HG02798 (cell line): Measurements from ENCODE around the gene RASGRF1.

Source experiments
- ATAC-seq: cut with Tn5 transposase; IDR thresholded peaks from one replicate; pipeline ENCODE4 v1.9.1; 2021; ENCODE audit warnings: mild to moderate bottlenecking; ENCODE audit not compliant: unreplicated experiment, poor library complexity

Gene RASGRF1

DNA sequence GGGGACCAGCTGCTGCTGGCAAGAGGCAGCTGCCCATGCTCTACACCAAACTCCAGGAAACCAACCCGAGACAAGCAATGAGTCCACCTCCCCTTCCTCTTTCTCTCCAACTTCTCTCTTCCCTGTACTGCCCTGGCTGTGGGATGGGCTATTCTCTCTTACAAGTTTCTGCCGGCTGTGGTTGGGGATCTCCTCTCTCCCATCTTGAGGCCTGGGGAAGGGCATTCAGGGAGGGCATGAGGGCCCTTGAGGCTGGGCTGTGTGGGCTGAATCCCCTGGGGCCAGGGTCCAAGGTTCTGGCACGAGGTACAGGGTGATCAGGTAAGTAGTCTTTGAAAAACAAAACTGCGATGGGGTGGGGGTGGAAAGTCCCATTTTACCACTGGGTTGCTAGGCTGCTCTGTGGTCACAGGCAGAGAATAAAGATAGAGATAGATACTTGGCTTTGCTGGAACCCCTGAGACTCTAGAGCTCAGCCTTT lies 113.4 kb downstream of the RASGRF1 start:
- ATAC-seq, result peak; percentile 74

DNA sequence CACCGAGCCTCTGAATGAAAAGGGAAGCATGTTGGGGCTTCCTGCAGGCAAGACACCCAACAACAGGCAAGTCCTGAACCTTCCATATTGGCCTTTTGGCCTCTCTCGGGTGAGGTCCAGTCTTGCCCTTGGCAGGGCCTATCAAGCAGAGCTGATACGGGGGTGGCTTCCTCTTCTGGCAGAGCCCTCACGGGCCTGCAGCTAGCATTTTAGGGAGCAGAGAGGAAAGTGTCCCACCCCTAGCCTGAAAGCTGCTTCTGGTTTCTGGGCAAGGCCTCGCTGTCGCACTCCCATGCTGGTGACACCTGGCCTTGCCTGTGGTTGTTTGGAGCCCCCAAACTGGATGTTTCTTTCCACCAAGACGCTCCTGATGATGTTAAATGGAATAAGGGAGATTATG lies 113.9 kb downstream of the RASGRF1 start:
- ATAC-seq, result peak; percentile 23

DNA sequence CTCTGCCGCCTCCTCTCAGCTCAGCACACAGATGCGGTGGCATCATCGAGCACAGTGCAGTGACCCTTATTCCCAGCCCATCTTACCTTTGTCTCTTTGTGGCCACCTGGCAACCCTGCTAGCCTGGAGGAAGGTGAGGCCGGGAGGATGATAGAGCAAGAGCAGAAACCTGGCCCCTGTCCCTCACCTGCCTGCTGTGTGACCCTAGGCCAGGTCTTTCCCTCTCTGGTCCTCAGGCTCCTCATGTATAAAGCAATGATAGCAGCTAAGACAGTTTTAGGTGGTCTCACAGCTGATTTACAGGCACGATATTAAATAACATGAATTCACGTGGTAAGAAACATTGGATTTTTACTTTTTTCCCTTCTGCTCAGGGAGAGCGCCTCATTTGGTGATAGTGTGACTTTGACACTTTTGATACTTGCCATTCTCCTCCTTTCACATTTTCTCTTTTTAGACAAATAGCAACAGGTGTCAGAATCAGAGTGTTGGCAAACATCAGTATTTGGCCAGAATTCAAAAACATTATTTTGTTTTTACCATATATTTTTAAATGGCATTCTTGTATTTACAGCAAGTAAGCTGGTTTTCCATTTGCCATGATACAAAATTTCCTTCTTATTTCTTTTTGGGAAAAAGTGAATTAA lies 116.2 kb downstream of the RASGRF1 start:
- no peak for ATAC-seq

DNA sequence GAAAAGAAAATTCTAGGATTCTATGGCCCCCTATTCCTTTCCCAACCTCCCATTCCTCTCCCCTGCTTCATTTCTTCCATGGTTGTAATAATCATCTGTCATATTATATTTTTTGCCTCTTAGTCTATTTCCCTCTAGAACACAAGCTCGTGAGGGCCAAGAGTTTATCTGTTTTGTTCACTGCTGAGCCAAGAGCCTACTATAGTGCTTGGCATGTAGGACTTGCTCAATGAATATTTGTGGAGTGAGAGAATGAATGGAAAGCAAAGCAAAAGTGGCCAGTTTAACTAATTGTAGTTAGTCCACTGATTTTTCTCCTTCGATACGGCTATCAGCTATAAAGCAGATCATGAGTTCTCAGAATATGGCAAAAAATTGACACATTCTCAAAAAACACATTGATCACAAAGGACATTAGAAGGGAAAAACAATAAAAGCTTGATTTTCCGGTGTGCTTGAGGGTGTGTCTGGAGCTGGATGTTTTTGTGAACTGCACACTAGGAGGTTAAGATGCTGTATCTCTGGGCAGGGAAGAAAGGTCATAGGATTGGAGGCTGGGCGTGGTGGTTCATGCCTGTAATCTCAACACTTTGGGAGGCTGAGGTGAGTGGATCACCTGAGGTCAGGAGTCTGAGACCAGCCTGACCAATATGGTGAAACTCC lies 120.8 kb downstream of the RASGRF1 start:
- no peak for ATAC-seq

DNA sequence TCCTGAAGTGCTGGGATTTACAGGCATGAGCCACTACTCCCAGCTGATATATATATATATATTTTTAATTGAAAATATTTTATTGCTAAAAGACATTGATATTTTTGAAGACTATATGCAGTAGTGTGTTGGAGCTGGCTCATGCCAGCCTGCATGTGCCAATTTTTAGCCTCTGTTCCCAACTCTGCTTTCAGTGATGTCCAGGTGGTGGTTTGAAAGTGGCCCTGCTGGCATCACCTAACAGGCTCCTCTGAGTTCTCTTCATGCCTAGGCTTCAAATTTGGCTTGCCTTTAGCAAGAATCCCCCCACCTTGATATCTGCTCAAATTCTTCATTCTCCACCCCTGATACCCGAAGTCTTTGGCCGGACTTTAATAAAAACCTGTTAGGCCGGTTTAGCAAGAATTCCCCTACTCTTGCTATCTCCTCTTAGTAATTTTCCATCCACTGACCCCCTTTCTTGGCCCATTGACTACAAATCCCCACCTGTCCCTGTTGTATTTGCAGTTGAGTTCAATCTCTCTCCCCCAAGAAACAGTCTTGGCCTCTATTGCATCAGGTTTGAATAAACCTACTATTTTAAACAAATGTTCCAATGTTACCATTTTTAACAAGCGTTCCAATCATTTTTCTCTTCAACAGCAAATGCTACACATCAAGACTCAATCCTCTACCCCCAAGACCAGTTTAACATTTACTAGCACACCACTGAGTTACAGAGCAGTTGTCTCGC lies 121.9 kb downstream of the RASGRF1 start:
- ATAC-seq, result no peak

DNA sequence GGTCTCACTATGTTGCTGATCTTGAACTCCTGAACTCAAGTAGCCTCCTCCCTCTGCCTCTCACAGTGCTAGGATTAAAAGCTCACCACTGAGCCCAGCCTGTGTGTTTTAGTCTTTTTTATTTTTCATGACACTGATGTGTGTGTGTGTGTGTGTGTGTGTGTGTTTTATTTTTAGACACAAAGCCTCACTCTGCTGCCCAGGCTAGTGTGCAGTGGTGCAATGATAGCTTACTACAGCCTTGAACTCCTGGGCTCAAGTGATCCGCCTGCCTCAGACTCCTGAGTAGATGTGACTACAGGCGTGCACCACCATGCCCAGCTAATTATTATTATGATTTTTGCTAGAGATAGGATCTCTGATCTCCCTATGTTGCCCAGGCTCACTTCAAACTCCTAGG lies 122.5 kb downstream of the RASGRF1 start:
- ATAC-seq, result no peak

DNA sequence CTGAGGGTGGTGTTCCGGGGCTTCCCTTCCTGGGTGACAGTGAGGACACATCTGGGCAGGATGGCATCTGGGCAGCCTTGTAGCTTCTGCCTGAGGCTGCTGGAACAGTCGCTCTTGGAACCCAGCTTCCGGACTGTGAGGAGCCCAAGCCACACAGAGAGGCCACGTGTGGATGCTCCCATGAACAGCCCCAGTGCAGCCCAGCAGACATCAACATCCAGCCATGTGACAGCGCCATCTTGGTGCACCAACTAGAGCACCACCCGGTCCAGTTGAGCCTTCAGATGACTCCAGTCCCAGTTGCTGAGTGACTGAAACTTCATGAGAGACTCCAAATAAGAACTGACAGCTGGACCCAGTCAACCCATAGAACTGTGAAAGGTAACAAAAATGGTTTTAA lies 130.3 kb downstream of the RASGRF1 start:
- ATAC-seq, result no peak

DNA sequence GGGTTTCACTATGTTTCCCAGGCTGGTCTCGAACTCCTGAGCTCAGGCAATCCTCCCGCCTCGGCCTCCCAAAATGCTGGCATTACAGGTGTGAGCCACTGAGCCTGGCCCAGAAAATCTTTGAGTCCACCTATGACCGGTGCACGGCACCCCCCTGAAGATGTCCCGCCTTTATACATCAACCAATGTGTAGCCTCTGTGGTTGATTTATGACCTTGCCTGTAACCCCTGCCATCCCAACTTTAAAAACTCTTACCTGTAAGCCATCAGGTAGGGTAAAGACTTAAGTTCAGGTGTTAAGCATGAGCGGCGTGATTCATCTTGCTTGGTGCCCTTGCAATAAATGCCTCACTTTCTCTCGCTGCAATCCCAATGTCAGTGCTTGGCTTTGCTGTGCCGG lies 131.2 kb downstream of the RASGRF1 start:
- no peak for ATAC-seq

DNA sequence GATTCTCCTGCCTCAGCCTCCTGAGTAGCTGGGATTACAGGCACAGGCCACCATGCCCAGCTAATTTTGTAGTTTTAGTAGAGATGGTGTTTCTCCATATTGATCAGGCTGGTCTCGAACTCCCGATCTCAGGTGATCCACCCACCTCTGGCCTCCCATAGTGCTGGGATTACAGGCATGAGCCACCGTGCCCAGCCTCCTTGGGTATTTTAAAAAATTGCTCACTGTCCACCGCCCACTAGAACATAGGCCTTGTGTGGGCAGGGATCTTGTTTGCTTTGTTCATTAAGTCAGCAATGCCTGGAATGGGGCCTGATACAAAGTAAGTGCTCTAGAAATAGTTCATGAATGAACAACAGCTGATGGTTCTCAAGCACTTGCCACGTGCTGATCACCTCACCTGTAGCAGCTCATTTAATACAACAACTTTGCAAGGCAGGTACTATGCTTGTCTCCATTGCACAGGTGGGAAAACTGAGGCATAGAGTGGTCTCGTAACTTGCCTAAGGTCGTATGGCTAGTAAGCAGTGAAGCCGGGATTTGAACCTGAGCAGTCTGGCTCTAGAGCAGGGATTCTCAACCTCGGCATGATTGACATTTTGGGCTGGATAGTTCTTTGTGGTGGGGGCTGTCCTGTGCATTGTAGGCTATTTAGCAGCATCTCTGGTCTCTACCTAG lies 133.0 kb downstream of the RASGRF1 start:
- ATAC-seq, result no peak

DNA sequence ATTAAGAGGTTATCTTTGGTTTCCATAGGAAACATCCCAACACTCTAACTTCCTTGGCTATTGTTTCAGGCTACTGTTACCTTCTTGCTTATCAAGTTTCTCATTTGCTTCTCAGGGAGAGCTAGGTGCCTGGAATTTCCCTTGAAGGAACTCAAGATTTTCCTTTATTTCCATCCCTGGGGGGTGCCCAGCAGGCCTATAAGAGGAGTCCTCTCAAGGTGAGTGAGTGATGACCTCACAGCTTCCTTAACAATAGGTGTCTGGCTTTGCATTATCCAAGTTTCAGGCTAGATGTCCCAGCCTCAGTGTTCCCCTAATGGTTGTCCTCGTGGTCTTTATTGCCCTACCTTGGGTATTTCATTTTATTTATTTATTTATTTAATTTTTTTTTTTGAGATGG lies 133.6 kb downstream of the RASGRF1 start:
- ATAC-seq, result no peak

DNA sequence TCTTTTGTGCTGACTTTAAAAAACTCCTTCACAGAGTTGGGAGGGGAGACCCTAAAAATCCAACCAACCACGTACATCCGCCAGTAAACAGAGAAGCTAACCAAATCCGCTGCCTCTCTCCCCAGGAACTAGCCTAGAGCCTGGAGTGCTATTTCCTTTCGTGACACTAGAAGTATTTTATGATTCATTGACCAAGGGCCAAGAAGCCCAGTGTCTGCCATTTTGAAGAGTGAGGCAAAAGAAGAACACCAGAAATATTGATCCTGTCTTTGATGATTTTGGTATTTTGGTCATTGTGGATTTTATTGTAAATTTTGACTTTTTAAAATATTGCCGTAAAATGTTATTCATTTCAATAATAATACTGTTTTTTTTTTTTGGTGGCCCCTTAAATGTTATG lies 135.2 kb downstream of the RASGRF1 start:
- no peak for ATAC-seq

DNA sequence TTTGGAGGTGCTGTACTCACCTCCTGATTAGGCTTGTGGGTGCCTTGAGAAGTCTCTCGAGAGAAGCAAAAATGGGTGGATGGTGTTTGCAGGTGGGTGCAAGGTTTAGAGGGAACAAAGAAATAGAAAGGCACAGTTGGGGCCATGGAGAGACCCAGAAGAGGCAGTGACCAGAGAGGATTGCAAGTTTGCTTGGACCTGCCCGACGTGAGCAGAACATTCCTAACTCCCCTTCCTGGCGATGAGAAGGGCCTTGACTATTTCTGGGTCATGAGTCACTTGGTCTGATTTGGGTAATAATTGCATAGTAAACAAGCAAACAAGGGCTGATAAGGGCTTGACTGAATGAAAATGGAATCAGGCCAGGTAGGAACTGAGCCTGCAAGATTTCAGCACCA lies 138.7 kb downstream of the RASGRF1 start:
- ATAC-seq, result no peak

DNA sequence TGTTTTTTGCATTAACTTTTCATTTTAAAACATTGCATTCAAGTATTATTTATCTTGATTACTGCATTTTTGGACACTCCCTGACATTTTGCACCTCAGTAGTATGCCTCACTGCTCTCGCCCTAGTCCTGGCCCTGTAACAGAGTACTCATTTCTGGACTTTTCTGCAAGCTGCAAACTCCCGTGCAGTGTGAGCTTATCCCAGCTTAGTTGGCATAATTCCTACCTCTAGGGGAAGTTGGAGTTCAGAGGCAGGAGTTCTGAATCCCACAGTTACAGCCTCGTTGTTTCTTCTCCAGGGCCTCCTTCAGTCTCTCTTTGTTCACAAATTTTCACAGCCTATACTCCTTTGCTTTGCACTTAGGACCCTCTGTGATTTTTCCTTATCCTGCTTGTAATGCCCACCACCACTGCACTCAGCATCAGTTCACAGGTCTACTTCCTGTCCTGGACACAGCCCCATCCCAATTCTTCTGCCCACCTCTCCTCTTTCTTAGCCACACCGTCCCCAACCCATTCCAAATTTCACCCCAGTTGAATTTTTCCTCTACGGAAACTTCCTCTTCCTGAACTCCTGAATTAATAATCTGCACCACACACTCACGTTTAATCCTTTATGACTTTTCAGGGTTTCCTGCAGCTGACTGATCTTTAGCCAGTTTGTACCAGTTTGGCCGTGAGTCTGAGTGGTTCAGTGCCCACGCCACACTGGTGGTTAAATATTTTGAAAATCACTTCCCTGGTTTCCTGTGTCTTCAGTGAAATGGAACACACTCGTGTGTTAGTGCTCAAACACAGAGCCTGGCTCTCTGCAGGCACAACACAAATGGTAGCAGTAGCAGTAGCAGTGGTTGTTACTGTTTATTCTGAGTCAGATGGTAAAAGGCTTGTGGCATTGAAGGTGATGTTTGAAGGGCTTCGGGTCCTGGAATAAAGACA lies 139.4 kb downstream of the RASGRF1 start:
- no peak for ATAC-seq

DNA sequence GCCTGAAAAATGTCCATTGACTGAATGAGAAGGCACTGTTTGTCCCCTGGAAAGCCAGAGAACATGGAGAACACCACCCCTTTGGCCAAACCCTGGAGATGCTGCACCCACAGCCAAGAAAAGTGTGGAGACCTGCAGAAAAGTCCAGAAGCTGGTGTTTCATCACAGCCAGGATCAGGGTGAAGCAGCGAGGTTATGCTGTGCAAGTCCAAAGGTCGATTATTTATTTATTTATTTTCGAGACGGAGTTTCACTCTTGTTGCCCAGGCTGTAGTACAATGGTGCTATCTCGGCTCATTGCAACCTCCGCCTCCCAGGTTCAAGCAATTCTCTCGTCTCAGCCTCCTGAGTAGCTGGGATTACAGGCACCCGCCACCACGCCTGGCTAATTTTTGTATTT lies 140.2 kb downstream of the RASGRF1 start:
- ATAC-seq, result no peak

DNA sequence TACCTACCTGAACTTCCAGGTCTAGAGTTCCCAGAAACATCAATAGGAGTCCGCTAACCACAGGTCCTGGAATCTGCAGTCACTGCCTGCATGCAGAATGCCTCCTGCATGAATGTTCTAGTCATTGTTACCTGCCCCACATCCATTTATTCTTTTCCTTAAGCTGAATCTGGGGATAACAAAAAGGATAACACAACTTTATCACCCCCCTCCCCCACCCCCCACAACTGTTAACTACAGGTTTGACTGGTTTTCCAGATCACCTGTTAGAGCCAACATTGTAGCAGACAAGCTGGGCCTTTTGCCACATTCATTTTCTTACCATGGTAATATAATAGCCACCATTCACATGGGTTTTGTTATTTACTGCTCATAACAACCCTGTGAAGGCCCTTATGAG lies 141.1 kb downstream of the RASGRF1 start:
- no peak for ATAC-seq

DNA sequence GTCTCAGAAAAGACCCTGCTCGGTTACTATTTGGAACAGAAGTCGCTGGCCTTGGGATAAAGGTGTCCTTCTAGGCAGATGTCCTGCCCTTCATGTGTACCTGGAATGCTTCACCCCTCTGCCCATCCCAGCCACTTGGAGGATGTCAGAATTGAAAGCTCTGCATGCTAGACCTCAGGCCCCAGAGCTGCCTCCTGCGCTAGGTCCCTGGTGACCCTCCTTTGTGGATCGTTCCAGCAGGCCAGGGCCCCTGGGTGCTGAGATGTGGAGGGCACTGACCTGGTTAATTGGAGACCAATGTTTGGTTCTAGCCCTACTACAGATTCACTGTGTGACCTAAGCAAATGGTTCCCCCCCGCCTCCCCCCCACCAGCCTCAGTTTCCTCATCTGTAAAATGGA lies 143.1 kb downstream of the RASGRF1 start:
- no peak for ATAC-seq

DNA sequence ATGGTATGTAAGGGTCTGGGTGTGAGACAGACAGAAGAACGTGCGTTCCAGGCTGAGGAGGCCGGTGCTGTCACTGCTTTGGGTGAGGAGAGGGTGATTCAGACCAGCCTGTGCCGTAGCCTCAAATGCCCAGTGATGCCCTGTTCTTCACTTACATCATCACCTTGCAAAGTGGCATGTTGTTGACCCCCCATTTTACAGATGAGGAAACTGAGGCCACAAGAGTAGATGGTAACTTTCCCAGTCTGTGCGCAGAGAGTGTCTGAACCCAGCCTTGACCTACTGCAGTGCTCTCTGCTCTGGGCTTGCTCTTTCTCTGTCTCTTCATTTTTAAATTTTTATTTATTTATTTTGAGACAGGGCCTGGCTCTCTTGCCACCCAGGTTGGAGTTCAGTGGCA lies 144.1 kb downstream of the RASGRF1 start:
- ATAC-seq, result no peak

DNA sequence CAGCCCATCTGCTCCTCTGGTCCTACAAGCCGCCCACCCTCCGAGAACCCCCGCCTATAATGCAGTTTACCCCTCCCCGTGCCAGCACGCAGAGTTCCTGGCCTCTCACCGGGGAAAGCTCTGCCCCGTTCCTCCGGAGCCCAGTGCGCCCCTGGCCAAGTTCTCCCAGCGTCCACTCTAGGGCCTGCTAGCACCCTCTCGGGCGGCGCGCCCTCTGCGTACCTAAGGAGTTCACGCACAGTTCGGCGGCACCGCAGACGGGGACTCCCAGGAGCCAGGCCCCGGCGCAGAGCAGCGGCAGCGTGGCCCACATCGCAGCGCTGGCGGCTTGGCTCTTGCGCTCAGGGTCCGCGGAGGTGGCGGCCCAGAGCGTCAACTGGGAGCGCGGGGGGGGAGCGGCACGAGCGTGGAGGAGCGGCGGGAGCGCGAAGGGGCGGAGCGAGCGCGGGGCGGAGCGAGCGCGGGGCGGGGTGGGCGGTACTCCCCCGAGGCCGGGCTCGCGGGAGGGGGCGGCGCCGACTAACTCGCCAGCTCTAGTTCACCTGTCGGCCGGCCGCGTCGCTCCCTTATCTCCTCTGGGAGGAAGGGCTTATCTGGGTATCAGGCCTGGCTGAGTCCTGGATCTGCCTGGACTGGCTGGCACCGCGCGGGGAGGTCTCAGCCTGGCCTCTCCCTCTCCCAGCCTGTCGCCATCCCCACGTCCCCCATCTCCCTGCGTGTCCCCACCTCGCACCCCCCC lies 145.7 kb downstream of the RASGRF1 start, which contains the start of gene CTSH:
Gene CTSH, minus strand, starts transcription at position 378 of the 739 bp plus-strand sequence. Its CDS starts 65 bp downstream, at position 313.
- peak; percentile 82 for ATAC-seq

DNA sequence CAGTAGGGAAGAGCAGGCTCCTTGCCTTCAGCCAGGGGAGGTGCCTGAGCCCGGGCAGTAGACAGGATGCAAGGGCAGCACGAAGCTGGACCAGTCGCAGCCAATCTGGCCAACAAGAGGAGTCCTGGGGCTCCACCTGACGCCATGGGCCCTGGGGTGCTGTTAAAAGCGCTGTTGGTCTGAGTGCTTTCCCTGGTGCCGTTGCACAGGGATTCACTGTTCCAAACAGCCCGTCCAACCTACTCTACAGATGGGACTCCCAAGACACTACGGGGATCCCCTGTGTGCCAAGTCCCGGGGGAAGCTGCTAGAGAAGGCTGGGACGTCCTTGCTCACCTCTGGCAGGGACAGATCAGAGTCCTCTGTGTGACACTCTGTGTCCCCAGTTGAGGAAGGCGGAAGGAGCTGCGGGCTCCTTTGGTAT lies 146.4 kb downstream of the RASGRF1 start:
- ATAC-seq, result peak; percentile 6
